ENCODE measurements around the gene CARD18.
A peak's percentile ranks its signal among the peaks of the same experiment; 100 is the strongest.

The CARD18 gene

DNA sequence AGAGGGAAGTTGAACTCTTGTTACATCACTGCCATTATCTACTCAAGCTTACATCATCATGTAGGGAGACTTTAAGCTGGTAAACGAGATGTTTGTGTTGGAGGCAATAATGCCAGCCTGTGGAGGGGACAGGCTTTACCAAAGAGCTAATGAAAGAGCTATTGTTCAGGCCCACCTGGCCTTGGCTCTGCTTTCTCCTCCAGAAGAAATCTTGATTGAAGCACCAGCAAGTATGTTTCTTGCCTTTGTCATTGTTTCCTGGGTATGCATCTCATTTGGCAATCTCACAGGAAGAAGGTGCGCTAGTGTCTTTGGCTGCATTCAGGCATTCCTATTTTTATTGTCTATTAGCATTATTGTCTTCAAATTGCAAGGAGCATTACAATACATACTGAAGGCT is 16.7 kb upstream of the CARD18 start:
- in situ Hi-C loops (cut with HindIII; ENCODE audit: low sequenced_read_pairs): no loop called here
- TF ChIP-seq, protein P1, sequence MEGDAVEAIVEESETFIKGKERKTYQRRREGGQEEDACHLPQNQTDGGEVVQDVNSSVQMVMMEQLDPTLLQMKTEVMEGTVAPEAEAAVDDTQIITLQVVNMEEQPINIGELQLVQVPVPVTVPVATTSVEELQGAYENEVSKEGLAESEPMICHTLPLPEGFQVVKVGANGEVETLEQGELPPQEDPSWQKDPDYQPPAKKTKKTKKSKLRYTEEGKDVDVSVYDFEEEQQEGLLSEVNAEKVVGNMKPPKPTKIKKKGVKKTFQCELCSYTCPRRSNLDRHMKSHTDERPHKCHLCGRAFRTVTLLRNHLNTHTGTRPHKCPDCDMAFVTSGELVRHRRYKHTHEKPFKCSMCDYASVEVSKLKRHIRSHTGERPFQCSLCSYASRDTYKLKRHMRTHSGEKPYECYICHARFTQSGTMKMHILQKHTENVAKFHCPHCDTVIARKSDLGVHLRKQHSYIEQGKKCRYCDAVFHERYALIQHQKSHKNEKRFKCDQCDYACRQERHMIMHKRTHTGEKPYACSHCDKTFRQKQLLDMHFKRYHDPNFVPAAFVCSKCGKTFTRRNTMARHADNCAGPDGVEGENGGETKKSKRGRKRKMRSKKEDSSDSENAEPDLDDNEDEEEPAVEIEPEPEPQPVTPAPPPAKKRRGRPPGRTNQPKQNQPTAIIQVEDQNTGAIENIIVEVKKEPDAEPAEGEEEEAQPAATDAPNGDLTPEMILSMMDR (IDR thresholded peaks at IDR 0.05; ENCODE audit: low read depth, low read length): no peak
- no peak overlapping the region for H3K4me3 ChIP-seq (ENCODE audit: low read depth, low read length)
- DNase-seq (ENCODE audit: low read depth, low spot score): no peak

DNA sequence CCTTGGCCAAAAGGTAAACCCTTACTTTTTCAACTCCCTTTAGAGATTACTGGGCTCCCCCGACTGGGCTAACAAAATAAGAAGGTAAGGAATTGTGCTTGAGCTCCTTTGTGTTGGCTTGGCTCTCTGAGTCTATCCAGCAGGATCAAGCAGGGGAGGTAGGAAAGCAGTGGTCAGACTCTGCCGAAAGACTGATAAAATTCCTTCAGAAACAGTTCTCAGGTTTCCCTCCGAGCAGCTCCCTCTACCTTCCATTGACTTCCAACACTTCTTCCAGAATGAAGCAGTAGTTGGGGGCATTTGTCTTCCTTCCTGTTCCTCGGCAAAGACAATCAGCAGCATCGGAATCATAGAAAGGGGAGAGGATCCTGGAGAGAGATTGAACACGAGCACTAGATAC is 16.1 kb upstream of the CARD18 start:
- DNase-seq (ENCODE audit: low read depth, low spot score): no peak
- TF ChIP-seq, protein P1 (IDR thresholded peaks at IDR 0.05; ENCODE audit: low read depth, low read length): no peak
- in situ Hi-C loops (cut with HindIII; ENCODE audit: low sequenced_read_pairs): no loop called here
- H3K4me3 ChIP-seq (ENCODE audit: low read depth, low read length): no peak overlapping the region

DNA sequence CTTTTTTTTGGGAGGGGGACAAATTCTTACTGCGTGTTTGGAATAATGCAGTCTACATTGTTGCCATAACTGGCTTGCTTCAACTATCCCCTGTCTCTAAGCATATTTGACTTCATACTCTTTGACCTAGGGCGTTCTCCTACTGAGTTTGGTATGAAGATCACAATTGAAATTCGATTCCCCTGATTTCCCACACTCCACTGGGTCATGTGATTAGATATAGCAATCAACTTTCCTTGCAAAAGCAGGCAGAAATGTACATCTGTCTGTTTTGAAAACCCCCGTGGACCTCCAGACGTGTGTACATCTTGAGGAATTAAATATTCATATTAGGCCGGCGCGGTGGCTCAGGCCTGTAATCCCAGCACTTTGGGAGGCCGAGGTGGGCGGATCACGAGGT is 13.8 kb upstream of the CARD18 start:
- no peak overlapping the region for H3K4me3 ChIP-seq (ENCODE audit: low read depth, low read length)
- no peak for DNase-seq (ENCODE audit: low read depth, low spot score)
- TF ChIP-seq, protein P1 (IDR thresholded peaks at IDR 0.05; ENCODE audit: low read depth, low read length): no peak
- in situ Hi-C loops (cut with HindIII; ENCODE audit: low sequenced_read_pairs): no loop called here

- no peak overlapping the region for H3K4me3 ChIP-seq (ENCODE audit: low read depth, low read length)
- TF ChIP-seq, protein P1 (IDR thresholded peaks at IDR 0.05; ENCODE audit: low read depth, low read length): no peak
- DNase-seq (ENCODE audit: low read depth, low spot score): no peak
- in situ Hi-C loops (cut with HindIII; ENCODE audit: low sequenced_read_pairs): no loop called here
Measured at GRCh38 chr11:105152560-105152959, 13.0 kb upstream of the CARD18 start.

- TF ChIP-seq, protein P1 (IDR thresholded peaks at IDR 0.05; ENCODE audit: low read depth, low read length): no peak
- in situ Hi-C loops (cut with HindIII; ENCODE audit: low sequenced_read_pairs): no loop called here
- peak; percentile 55 for DNase-seq (ENCODE audit: low read depth, low spot score)
- H3K4me3 ChIP-seq (ENCODE audit: low read depth, low read length): no peak overlapping the region
Measured at GRCh38 chr11:105152021-105152512, 12.5 kb upstream of the CARD18 start.

- H3K4me3 ChIP-seq (ENCODE audit: low read depth, low read length): no peak overlapping the region
- in situ Hi-C loops (cut with HindIII; ENCODE audit: low sequenced_read_pairs): no loop called here
- TF ChIP-seq, protein P1 (IDR thresholded peaks at IDR 0.05; ENCODE audit: low read depth, low read length): no peak
- DNase-seq (ENCODE audit: low read depth, low spot score): no peak
Measured at GRCh38 chr11:105149477-105149876, 9.9 kb upstream of the CARD18 start.

DNA sequence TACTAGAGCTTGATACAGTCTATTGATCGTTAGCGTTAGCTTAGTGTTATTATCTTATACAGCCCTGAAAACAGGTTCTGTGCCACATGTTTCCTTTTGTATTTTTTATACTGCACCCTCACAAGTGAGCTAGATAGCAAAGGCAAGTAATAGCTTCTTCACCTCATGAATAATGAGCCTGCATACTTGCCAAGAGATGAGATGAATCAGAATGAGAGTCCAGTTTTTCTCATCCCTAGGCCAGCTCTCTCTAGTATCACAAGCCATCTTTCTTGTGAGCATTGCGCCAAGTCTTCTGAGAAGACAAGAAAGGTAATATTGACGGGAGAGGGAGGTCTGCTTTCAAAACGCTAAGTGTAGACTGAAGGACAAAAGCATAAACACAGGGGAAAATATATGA is 8.7 kb upstream of the CARD18 start:
- H3K4me3 ChIP-seq (ENCODE audit: low read depth, low read length): no peak overlapping the region
- no peak for DNase-seq (ENCODE audit: low read depth, low spot score)
- TF ChIP-seq, protein P1 (IDR thresholded peaks at IDR 0.05; ENCODE audit: low read depth, low read length): no peak

More for the DNA sequence above, 8.7 kb upstream of the CARD18 start:
- in situ Hi-C loops (cut with HindIII; ENCODE audit: low sequenced_read_pairs): no loop called here

Data from astrocyte of the spinal cord (primary cell).